AG10803 (cell line): ENCODE data around the gene AMACR.

ENCODE experiments used
- DNase-seq: peaks from one replicate; pipeline ENCODE4 v3.0.0; 2010; ENCODE audit warnings: low read depth
- H3K4me3 ChIP-seq: 2 replicates; pipeline ENCODE4 v1.5.1; 2011; ENCODE audit warnings: mild to moderate bottlenecking, low read length, control low read depth
- CTCF ChIP-seq: conservative IDR thresholded peaks from 2 replicates; pipeline ENCODE4 v1.5.1; 2011; ENCODE audit warnings: mild to moderate bottlenecking, low read length, control low read depth, inconsistent platforms

The AMACR gene

GRCh38 chr5:34030048-34030447, 22.2 kb upstream of the AMACR start:
- DNase-seq = no peak
- TF ChIP-seq CTCF = no peak
- no peak overlapping the region for H3K4me3 ChIP-seq

- no peak for TF ChIP-seq CTCF
- DNase-seq = no peak
- no peak overlapping the region for H3K4me3 ChIP-seq
Observed at GRCh38 chr5:34028349-34028748, 20.5 kb upstream of the AMACR start.

GRCh38 chr5:34026089-34026761, 18.4 kb upstream of the AMACR start:
- no peak for DNase-seq
- no peak for TF ChIP-seq CTCF
- no peak overlapping the region for H3K4me3 ChIP-seq

GRCh38 chr5:34022121-34022705, 14.4 kb upstream of the AMACR start:
- H3K4me3 ChIP-seq = no peak overlapping the region
- no peak for TF ChIP-seq CTCF
- DNase-seq = peak; percentile 53

GRCh38 chr5:34021334-34021733, 13.5 kb upstream of the AMACR start:
- DNase-seq = no peak
- no peak overlapping the region for H3K4me3 ChIP-seq
- TF ChIP-seq CTCF = no peak

GRCh38 chr5:34020726-34021125, 12.9 kb upstream of the AMACR start:
- no peak for DNase-seq
- H3K4me3 ChIP-seq = no peak overlapping the region
- TF ChIP-seq CTCF = no peak; the same call in 1 of the 2 replicates

- TF ChIP-seq CTCF = no peak
- no peak overlapping the region for H3K4me3 ChIP-seq
- no peak for DNase-seq
Observed at GRCh38 chr5:34017254-34017653, 9.4 kb upstream of the AMACR start.
